Measurements from ENCODE around the gene UBE2K.

GRCh38 chr4:39648827-39649558 lies 48.9 kb upstream of the UBE2K start:
- TF ChIP-seq EP300 (IDR thresholded peaks at IDR 0.05; ENCODE audit: borderline replicate concordance): no peak
- TF ChIP-seq CREB1 (IDR thresholded peaks at IDR 0.05; ENCODE audit: low read depth): no peak
- TF ChIP-seq TCF12 (IDR thresholded peaks at IDR 0.05; ENCODE audit: low read depth): no peak
